H9 (cell line): ENCODE results near the gene SGCB. TPM values are rescaled to one million over a fixed set of nuclear protein-coding genes. Genes with fewer than 3 reads are reported as not detected.

Experiments used
- DNase-seq: peaks from one replicate; pipeline ENCODE4 v3.0.0-alpha.2; 2017
- H2AFZ ChIP-seq: one replicate; pipeline ENCODE4 v1.6.1; 2013; ENCODE audit warnings: mild to moderate bottlenecking, low read length, control low read depth, moderate library complexity
- H2AK5ac ChIP-seq: 2 replicates; pipeline ENCODE4 v1.6.1; 2013; ENCODE audit warnings: low read length, control low read depth, mixed read lengths; ENCODE audit not compliant: insufficient read length
- H2BK120ac ChIP-seq: one replicate; pipeline ENCODE4 v1.6.1; 2013; ENCODE audit warnings: low read depth, mild to moderate bottlenecking, low read length, control low read depth, inconsistent platforms; ENCODE audit not compliant: poor library complexity, severe bottlenecking
- H2BK12ac ChIP-seq: 2 replicates; pipeline ENCODE4 v1.6.1; 2013; ENCODE audit warnings: low read length, control low read depth, mixed read lengths, low read depth; ENCODE audit not compliant: insufficient read length
- H2BK15ac ChIP-seq: 2 replicates; pipeline ENCODE4 v1.6.1; 2013; ENCODE audit warnings: low read depth, low read length, control low read depth
- H2BK20ac ChIP-seq: one replicate; pipeline ENCODE4 v1.6.1; 2013; ENCODE audit warnings: low read depth, mild to moderate bottlenecking, low read length, control low read depth, inconsistent platforms; ENCODE audit not compliant: poor library complexity, severe bottlenecking
- H2BK5ac ChIP-seq: 2 replicates; pipeline ENCODE4 v1.6.1; 2013; ENCODE audit warnings: low read length, control low read depth, mixed read lengths; ENCODE audit not compliant: insufficient read length
- H3K14ac ChIP-seq: 2 replicates; pipeline ENCODE4 v1.6.1; 2013; ENCODE audit warnings: low read length, control low read depth; ENCODE audit not compliant: insufficient read depth
- H3K18ac ChIP-seq: 2 replicates; pipeline ENCODE4 v1.6.1; 2013; ENCODE audit warnings: low read depth, mild to moderate bottlenecking, mixed read lengths, low read length, control low read depth; ENCODE audit not compliant: insufficient read length
- H3K23ac ChIP-seq: 2 replicates; pipeline ENCODE4 v1.6.1; 2013; ENCODE audit warnings: low read length, control low read depth, mixed read lengths, low read depth; ENCODE audit not compliant: insufficient read length
- H3K23me2 ChIP-seq: 2 replicates; pipeline ENCODE4 v1.6.1; 2013; ENCODE audit warnings: low read depth, mild to moderate bottlenecking, mixed read lengths, low read length, control low read depth; ENCODE audit not compliant: insufficient read length, poor library complexity, severe bottlenecking
- H3K27ac ChIP-seq: 2 replicates; pipeline ENCODE4 v1.5.1; 2013; ENCODE audit warnings: low read length, control low read depth, mixed read lengths, low read depth; ENCODE audit not compliant: insufficient read length
- H3K27me3 ChIP-seq: 2 replicates; pipeline ENCODE4 v1.6.1; 2013; ENCODE audit warnings: low read length, control low read depth, inconsistent platforms; ENCODE audit not compliant: insufficient read depth
- H3K4ac ChIP-seq: 2 replicates; pipeline ENCODE4 v1.6.1; 2013; ENCODE audit warnings: low read depth, mild to moderate bottlenecking, control low read depth, inconsistent platforms, low read length, moderate library complexity
- H3K4me1 ChIP-seq: 2 replicates; pipeline ENCODE4 v1.6.1; 2013; ENCODE audit warnings: low read length, control low read depth, inconsistent platforms; ENCODE audit not compliant: insufficient read depth
- H3K4me2 ChIP-seq: 2 replicates; pipeline ENCODE4 v1.6.1; 2013; ENCODE audit warnings: low read length, control low read depth, mixed read lengths; ENCODE audit not compliant: insufficient read length, insufficient read depth
- H3K56ac ChIP-seq: 2 replicates; pipeline ENCODE4 v1.6.1; 2013; ENCODE audit warnings: low read depth, mild to moderate bottlenecking, mixed read lengths, low read length, control low read depth; ENCODE audit not compliant: insufficient read length
- H3K79me1 ChIP-seq: 2 replicates; pipeline ENCODE4 v1.6.1; 2013; ENCODE audit warnings: low read depth, mild to moderate bottlenecking, moderate library complexity, low read length, control low read depth, inconsistent platforms; ENCODE audit not compliant: insufficient read depth, poor library complexity, severe bottlenecking
- H3K79me2 ChIP-seq: 2 replicates; pipeline ENCODE4 v1.6.1; 2013; ENCODE audit warnings: low read length, control low read depth, inconsistent platforms; ENCODE audit not compliant: insufficient read depth
- H3K9ac ChIP-seq: 2 replicates; pipeline ENCODE4 v1.6.1; 2013; ENCODE audit warnings: low read length, control low read depth, mixed read lengths; ENCODE audit not compliant: insufficient read length; ENCODE audit errors: extremely low read depth
- H3K9me3 ChIP-seq: one replicate; pipeline ENCODE4 v1.6.1; 2013; ENCODE audit warnings: low read depth, low read length, inconsistent platforms; ENCODE audit not compliant: control insufficient read depth
- H3T11ph ChIP-seq: one replicate; pipeline ENCODE4 v1.6.1; 2013; ENCODE audit warnings: mild to moderate bottlenecking, low read length, control low read depth, inconsistent platforms
- H4K20me1 ChIP-seq: one replicate; pipeline ENCODE4 v1.6.1; 2013; ENCODE audit not compliant: control insufficient read depth, insufficient read length, insufficient read depth
- H4K5ac ChIP-seq: 2 replicates; pipeline ENCODE4 v1.6.1; 2013; ENCODE audit warnings: low read depth, mild to moderate bottlenecking, mixed read lengths, low read length, control low read depth; ENCODE audit not compliant: insufficient read length
- H4K8ac ChIP-seq: replicated peaks from 2 replicates; pipeline ENCODE4 v1.6.1; 2013; ENCODE audit warnings: low read length, control low read depth, mixed read lengths, low read depth; ENCODE audit not compliant: insufficient read length
- H4K91ac ChIP-seq: 2 replicates; pipeline ENCODE4 v1.6.1; 2013; ENCODE audit warnings: low read depth, mild to moderate bottlenecking, moderate library complexity, mixed read lengths, low read length, control low read depth; ENCODE audit not compliant: insufficient read length
- H3K27ac Mint-ChIP-seq, 3 experiments: 2 replicates in 2 of 3; 3 replicates in 1 of 3; pipeline ENCODE4 v1.8.0; 2020 to 2021; ENCODE audit warnings: mixed read lengths in 3 of 3, mild to moderate bottlenecking in 1 of 3, moderate library complexity in 1 of 3
- H3K27me3 Mint-ChIP-seq: 2 replicates; pipeline ENCODE4 v1.8.0; 2021; ENCODE audit warnings: low read depth, mild to moderate bottlenecking, moderate library complexity, mixed read lengths
- H3K36me3 Mint-ChIP-seq, 3 experiments: 2 replicates in 2 of 3; 3 replicates in 1 of 3; pipeline ENCODE4 v1.8.0; 2020 to 2021; ENCODE audit warnings: low read depth in 3 of 3, mixed read lengths in 3 of 3; ENCODE audit not compliant: insufficient read depth in 1 of 3
- H3K4me1 Mint-ChIP-seq, 2 experiments: 2 replicates each; pipeline ENCODE4 v1.8.0; 2020; ENCODE audit warnings: mixed read lengths in 2 of 2
- H3K4me3 Mint-ChIP-seq, 2 experiments: 2 replicates in 1 of 2; 3 replicates in 1 of 2; pipeline ENCODE4 v1.8.0; 2020 to 2021; ENCODE audit warnings: mild to moderate bottlenecking in 2 of 2, mixed read lengths in 2 of 2, moderate library complexity in 1 of 2
- H3K9me3 Mint-ChIP-seq, 2 experiments: 2 replicates in 1 of 2; 3 replicates in 1 of 2; pipeline ENCODE4 v1.8.0; 2020; ENCODE audit warnings: mild to moderate bottlenecking in 2 of 2, mixed read lengths in 2 of 2, moderate library complexity in 1 of 2
- WGBS: extraction: QIAGEN DNeasy Blood & Tissue Kit; methylation state at CpG from one replicate; pipeline ENCODE4 v1.1.7; 2013; ENCODE audit warnings: missing lambda C conversion rate, low lambda C conversion rate, mixed read lengths; ENCODE audit not compliant: insufficient read length; ENCODE audit errors: extremely low coverage; 5-methylcytosine and 5-hydroxymethylcytosine counted together
- total RNA-seq: library from RNA; stranded (reverse); gene quantifications from 2 replicates; pipeline ENCODE4 v1.2.1, GENCODE V29; 2021
- TF ChIP-seq, protein P1 (sequence below): fragments of 200-600 bp; sonication (generic); conservative IDR thresholded peaks from 3 replicates; pipeline ENCODE4 v1.8.0; 2021; ENCODE audit warnings: antibody characterized with exemption, mild to moderate bottlenecking

Gene SGCB
- total RNA-seq, 1 experiment from 2014 or later: 32.3 TPM

DNA sequence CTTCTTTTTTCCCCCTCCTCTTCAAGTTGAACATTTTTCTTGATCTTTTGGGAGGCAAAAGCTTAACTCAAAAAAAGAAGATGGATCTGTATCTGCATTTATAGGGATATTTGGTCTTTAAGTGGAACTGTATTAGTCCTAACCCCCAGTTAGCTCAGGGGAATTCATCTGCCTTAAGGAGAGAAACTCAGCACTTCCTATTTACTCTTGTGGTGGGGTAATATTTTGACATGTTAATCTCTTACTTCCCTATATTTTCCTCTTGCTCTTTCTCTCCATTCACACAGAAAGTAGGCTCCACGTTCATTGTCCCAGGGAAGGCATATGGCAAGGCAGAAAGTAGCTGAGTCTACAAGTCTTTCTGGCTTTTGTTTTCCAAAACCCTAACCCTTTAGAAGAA is 23.2 kb downstream of the SGCB start:
- Mint-ChIP-seq H3K27ac (no peak overlapping the region), H3K9me3 (no peaks in the 10 kb centered on the region), H3K27me3 (no peaks in the 10 kb centered on the region), H3K36me3 (no peaks in the 10 kb centered on the region), H3K4me3 (no peak overlapping the region), H3K4me1 (peaks cover 2 to 6% of the 10 kb centered on the region in 2 experiments; a peak in 3 of 4 replicates)
- no peak overlapping the region for H2BK5ac ChIP-seq
- H2BK20ac ChIP-seq: no peak overlapping the region
- H3K4me2 ChIP-seq: no peak overlapping the region
- H3K9ac ChIP-seq: no peak overlapping the region
- H3K9me3 ChIP-seq: no peaks in the 10 kb centered on the region
- WGBS: no CpG with 5 or more reads among the region's 1 CpG
- no peaks in the 10 kb centered on the region for H3K23me2 ChIP-seq
- no peak overlapping the region for H4K8ac ChIP-seq
- TF ChIP-seq, protein P1, sequence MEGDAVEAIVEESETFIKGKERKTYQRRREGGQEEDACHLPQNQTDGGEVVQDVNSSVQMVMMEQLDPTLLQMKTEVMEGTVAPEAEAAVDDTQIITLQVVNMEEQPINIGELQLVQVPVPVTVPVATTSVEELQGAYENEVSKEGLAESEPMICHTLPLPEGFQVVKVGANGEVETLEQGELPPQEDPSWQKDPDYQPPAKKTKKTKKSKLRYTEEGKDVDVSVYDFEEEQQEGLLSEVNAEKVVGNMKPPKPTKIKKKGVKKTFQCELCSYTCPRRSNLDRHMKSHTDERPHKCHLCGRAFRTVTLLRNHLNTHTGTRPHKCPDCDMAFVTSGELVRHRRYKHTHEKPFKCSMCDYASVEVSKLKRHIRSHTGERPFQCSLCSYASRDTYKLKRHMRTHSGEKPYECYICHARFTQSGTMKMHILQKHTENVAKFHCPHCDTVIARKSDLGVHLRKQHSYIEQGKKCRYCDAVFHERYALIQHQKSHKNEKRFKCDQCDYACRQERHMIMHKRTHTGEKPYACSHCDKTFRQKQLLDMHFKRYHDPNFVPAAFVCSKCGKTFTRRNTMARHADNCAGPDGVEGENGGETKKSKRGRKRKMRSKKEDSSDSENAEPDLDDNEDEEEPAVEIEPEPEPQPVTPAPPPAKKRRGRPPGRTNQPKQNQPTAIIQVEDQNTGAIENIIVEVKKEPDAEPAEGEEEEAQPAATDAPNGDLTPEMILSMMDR: no peak
- H3K79me2 ChIP-seq: no peaks in the 10 kb centered on the region
- no peak overlapping the region for H3K56ac ChIP-seq
- H2AFZ ChIP-seq: no peak overlapping the region
- H2AK5ac ChIP-seq: no peak overlapping the region
- H4K5ac ChIP-seq: no peak overlapping the region
- H3T11ph ChIP-seq: no peak overlapping the region
- H4K91ac ChIP-seq: no peak overlapping the region
- no peaks in the 10 kb centered on the region for H4K20me1 ChIP-seq
- H3K79me1 ChIP-seq: no peaks in the 10 kb centered on the region
- no peak overlapping the region for H3K4ac ChIP-seq
- no peak overlapping the region for H3K18ac ChIP-seq
- no peaks in the 10 kb centered on the region for H3K4me1 ChIP-seq
- no peak overlapping the region for H3K14ac ChIP-seq
- no peak overlapping the region for H2BK15ac ChIP-seq
- H3K27ac ChIP-seq: no peak overlapping the region
- no peak for DNase-seq
- no peak overlapping the region for H2BK12ac ChIP-seq
- H3K23ac ChIP-seq: no peak overlapping the region
- H2BK120ac ChIP-seq: no peak overlapping the region
- H3K27me3 ChIP-seq: no peaks in the 10 kb centered on the region
